Skeletal muscle satellite cell (primary cell): ENCODE results near the gene COLEC12.

ENCODE experiments used
- H3K27me3 ChIP-seq: 2 replicates; pipeline ENCODE4 v1.7.0; 2013; ENCODE audit warnings: low read length; ENCODE audit not compliant: control insufficient read depth, insufficient read depth
- H3K36me3 ChIP-seq: 2 replicates; pipeline ENCODE4 v1.7.0; 2013; ENCODE audit warnings: mild to moderate bottlenecking, control low read depth, low read length; ENCODE audit not compliant: insufficient read depth
- H3K4me1 ChIP-seq: 2 replicates; pipeline ENCODE4 v1.7.0; 2013; ENCODE audit warnings: low read length; ENCODE audit not compliant: control insufficient read depth, insufficient read depth
- H3K4me2 ChIP-seq: 2 replicates; pipeline ENCODE4 v1.7.0; 2013; ENCODE audit warnings: mild to moderate bottlenecking, low read length
- H3K4me3 ChIP-seq: 2 replicates; pipeline ENCODE4 v1.7.0; 2013; ENCODE audit warnings: low read length
- H3K9ac ChIP-seq: 2 replicates; pipeline ENCODE4 v1.7.0; 2013; ENCODE audit warnings: mild to moderate bottlenecking, low read depth, low read length, moderate library complexity
- H3K9me3 ChIP-seq: replicated peaks from 2 replicates; pipeline ENCODE4 v1.7.0; 2013; ENCODE audit warnings: mild to moderate bottlenecking, control low read depth, low read length

The COLEC12 gene

GRCh38 chr18:400456-400855 is 100.0 kb downstream of the COLEC12 start:
- Histone ChIP-seq H3K4me1 (peaks cover 2% of the 10 kb centered on the region), H3K27me3 (peaks cover 23% of the 10 kb centered on the region), H3K9me3 (no peaks in the 10 kb centered on the region)

GRCh38 chr18:399631-400135 is 100.8 kb downstream of the COLEC12 start:
- no peaks in the 10 kb centered on the region for H3K36me3 ChIP-seq
- H3K4me2 ChIP-seq: no peak overlapping the region
- no peaks in the 10 kb centered on the region for H3K9me3 ChIP-seq
- H3K4me1 ChIP-seq: peaks cover 6% of the 10 kb centered on the region
- H3K9ac ChIP-seq: no peak overlapping the region
- H3K4me3 ChIP-seq: no peak overlapping the region
- H3K27me3 ChIP-seq: peaks cover 25% of the 10 kb centered on the region

More at GRCh38 chr18:400456-400855, 100.0 kb downstream of the COLEC12 start:
- Histone ChIP-seq H3K9ac (no peak overlapping the region), H3K4me2 (no peak overlapping the region), H3K4me3 (no peak overlapping the region), H3K36me3 (no peaks in the 10 kb centered on the region)

- peaks cover 31% of the 10 kb centered on the region for H3K27me3 ChIP-seq
- H3K4me1 ChIP-seq: peaks cover 6% of the 10 kb centered on the region
- H3K9ac ChIP-seq: no peak overlapping the region
- H3K4me2 ChIP-seq: no peak overlapping the region
- H3K36me3 ChIP-seq: no peaks in the 10 kb centered on the region
- H3K9me3 ChIP-seq: no peaks in the 10 kb centered on the region
- no peak overlapping the region for H3K4me3 ChIP-seq
These were observed 101.4 kb downstream of the COLEC12 start for GRCh38 chr18:398935-399630.

DNA sequence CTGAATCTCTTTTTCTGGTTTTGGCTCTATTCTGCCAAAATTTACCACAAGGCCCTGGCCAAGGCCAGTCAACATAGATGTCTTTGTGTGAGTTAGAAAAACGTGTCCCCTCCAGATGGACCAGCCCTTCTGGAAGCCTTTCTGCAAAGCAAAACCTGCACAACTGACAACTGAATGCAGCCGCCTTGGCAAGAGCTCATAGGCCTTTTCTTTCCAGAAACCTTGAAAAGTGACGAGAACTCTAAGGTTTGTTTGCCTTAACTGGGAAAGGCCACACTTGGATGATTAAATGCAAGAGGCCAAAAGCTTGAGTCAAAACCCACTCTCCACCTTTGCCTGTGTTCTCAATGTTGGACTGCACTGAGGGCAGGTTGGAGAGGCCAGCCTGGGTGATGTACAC is 103.9 kb downstream of the COLEC12 start:
- peaks cover 51% of the 10 kb centered on the region for H3K27me3 ChIP-seq
- no peak overlapping the region for H3K4me2 ChIP-seq
- no peak overlapping the region for H3K4me3 ChIP-seq
- no peaks in the 10 kb centered on the region for H3K9me3 ChIP-seq
- H3K4me1 ChIP-seq: peaks cover 6% of the 10 kb centered on the region
- H3K36me3 ChIP-seq: no peaks in the 10 kb centered on the region
- H3K9ac ChIP-seq: no peak overlapping the region

GRCh38 chr18:396251-396555 is 104.3 kb downstream of the COLEC12 start:
- Histone ChIP-seq H3K9ac (no peak overlapping the region), H3K9me3 (no peaks in the 10 kb centered on the region), H3K36me3 (no peaks in the 10 kb centered on the region), H3K4me1 (peaks cover 6% of the 10 kb centered on the region), H3K4me2 (no peak overlapping the region), H3K4me3 (no peak overlapping the region), H3K27me3 (peaks cover 55% of the 10 kb centered on the region)

DNA sequence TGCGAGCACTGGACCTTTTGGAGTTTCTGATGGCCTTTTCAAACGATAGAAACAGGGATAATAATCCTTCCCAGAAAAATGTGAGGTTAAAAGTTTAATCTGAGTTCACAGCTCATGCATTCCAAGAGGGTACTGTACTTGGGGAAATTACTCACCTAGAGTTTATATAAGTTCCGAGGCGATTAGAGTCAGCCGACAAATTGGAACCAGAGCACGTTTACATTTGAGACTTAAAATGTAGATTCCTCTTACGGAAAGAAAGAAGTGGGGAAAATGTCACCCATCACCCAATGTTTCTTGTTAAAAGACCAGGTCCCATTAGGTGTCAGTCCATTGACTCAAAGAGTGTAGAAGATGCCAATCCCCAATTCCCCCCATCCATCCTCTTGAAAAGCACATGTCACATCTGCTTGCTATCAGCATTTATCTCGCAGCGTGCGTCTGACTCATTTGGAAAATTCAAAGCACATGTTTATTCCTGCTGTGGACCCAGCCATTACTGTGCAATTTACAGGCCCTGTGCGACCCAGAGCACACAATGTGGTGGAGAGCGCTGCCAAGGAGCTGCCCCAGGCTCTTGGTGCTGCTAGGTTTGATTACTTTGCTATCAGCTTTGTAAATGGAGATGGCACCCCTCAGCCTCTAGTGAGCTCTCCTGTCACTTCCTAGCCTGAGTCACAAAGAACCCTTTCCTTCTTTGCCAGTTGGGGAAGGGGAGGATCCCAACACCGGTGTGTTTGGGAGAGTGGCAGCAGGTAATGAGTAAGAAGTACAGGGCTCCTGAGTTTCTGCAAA is 104.8 kb downstream of the COLEC12 start:
- Histone ChIP-seq H3K27me3 (peaks cover 60% of the 10 kb centered on the region), H3K4me1 (peaks cover 6% of the 10 kb centered on the region), H3K4me2 (no peak overlapping the region), H3K4me3 (no peak overlapping the region), H3K9ac (no peak overlapping the region), H3K9me3 (no peaks in the 10 kb centered on the region), H3K36me3 (no peaks in the 10 kb centered on the region)

DNA sequence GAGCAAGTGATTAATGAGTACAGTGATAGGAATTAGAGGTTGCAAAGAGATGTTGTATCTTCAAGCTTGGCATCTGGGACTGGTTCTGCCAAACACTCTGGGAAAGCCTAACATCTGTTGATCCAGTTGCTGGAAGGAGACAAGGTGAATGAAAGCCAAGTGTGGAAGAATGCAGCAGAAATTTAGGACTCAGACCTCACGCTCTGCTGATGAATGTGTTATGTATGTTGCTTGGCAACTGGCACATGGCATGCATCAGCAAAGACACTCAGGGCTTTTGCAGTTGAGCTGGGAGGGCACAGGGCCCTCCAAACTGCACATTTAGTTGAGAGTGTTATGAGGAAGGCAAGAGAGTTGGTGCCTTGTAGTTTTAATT is 105.5 kb downstream of the COLEC12 start:
- Histone ChIP-seq H3K9ac (no peak overlapping the region), H3K27me3 (peaks cover 64% of the 10 kb centered on the region), H3K9me3 (no peaks in the 10 kb centered on the region), H3K4me3 (no peak overlapping the region), H3K4me2 (no peak overlapping the region), H3K36me3 (no peaks in the 10 kb centered on the region), H3K4me1 (peaks cover 6% of the 10 kb centered on the region)

DNA sequence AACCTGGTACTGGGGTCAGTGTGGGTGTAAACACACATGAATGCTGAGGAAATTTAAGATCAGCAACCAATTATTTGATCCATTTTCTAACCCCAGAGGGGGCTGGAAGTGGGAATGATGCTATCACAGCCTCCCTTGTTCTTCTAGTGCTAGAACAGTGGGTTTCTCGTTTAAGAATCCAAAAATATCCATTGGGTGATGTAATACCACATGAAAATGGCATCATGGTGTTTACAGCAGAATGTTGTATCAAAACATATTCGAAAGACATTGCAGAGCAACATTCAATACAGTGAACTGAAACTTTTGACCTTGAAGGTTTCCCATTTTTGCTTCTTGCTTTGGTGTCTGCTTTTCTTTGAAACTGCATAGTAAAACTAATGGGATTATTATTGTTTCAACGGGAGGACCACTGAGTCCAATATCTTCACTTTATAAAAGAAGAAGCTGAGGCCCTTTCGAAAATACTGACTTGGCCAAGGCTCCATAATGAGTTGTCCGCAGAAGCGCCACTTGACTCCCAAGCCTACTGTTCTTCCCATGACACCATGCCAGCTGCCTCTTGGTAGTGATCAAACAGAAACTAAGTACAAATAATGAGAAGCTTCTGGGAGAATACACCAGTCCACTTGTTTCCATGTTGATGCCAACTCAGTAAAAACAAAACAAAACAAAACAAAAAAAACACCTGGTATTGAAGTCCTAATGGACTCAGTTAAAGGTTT is 106.1 kb downstream of the COLEC12 start:
- H3K27me3 ChIP-seq: peaks cover 63% of the 10 kb centered on the region
- H3K4me3 ChIP-seq: no peak overlapping the region
- no peaks in the 10 kb centered on the region for H3K9me3 ChIP-seq
- H3K9ac ChIP-seq: no peak overlapping the region
- H3K4me1 ChIP-seq: peaks cover 6% of the 10 kb centered on the region
- no peak overlapping the region for H3K4me2 ChIP-seq
- no peaks in the 10 kb centered on the region for H3K36me3 ChIP-seq

- Histone ChIP-seq H3K4me3 (no peak overlapping the region), H3K9me3 (no peaks in the 10 kb centered on the region), H3K36me3 (no peaks in the 10 kb centered on the region), H3K4me1 (peaks cover 6% of the 10 kb centered on the region), H3K9ac (no peak overlapping the region), H3K27me3 (peaks cover 54% of the 10 kb centered on the region), H3K4me2 (no peak overlapping the region)
These were observed 106.9 kb downstream of the COLEC12 start for GRCh38 chr18:393574-393957.

DNA sequence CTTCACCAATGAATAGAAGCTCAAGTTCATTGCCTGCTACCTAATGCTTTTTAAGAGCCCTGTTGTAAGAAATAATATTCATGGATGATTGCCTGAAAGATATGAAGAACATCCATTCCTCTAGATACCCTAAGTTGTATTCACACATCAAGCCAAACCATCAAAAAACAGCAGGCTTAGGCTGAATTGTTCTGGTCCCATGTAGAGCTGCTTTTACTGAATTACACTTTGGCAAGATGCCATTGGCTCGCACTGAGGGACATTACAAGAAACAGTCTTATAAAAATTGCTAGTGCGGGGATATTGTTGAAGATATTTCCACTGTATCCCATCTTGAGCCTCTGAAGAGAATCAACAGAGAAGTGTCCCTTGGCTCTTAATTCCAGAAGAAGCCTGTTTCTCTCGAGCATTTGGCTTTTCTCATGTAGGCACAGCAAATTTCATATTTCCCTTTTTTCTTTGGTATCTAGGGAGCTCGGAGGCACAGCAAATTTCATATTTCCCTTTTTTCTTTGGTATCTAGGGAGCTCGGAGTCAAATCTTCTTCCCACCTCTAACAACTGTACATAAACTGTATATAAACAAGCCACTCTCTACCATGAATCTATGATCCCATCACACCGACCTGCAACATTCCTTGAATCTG is 107.5 kb downstream of the COLEC12 start:
- Histone ChIP-seq H3K4me2 (no peak overlapping the region), H3K4me1 (peaks cover 6% of the 10 kb centered on the region), H3K27me3 (peaks cover 50% of the 10 kb centered on the region), H3K9ac (no peak overlapping the region), H3K4me3 (no peak overlapping the region), H3K9me3 (no peaks in the 10 kb centered on the region), H3K36me3 (no peaks in the 10 kb centered on the region)

GRCh38 chr18:390741-391478 is 109.6 kb downstream of the COLEC12 start:
- H3K4me3 ChIP-seq: no peak overlapping the region
- no peaks in the 10 kb centered on the region for H3K36me3 ChIP-seq
- H3K9ac ChIP-seq: no peak overlapping the region
- H3K4me2 ChIP-seq: no peak overlapping the region
- peaks cover 53% of the 10 kb centered on the region for H3K27me3 ChIP-seq
- peaks cover 6% of the 10 kb centered on the region for H3K4me1 ChIP-seq
- no peaks in the 10 kb centered on the region for H3K9me3 ChIP-seq
